HepG2 (cell line): ENCODE results near the gene SNX6.

ENCODE experiments used
- ARHGAP35 ChIP-seq: sonication (generic); formaldehyde crosslinking; IDR thresholded peaks from 2 replicates; pipeline ENCODE4 v1.9.0; 2022; ENCODE audit warnings: mild to moderate bottlenecking, inconsistent platforms, moderate library complexity, missing genetic modification reagents, borderline replicate concordance
- CBFB ChIP-seq: sonication (generic); formaldehyde crosslinking; IDR thresholded peaks from 2 replicates; pipeline ENCODE4 v1.4.0; 2020; ENCODE audit warnings: missing genetic modification reagents
- CBX2 ChIP-seq, 2 experiments: fragments of 200-600 bp in 1 of 2; sonication (generic); formaldehyde crosslinking in 1 of 2; IDR thresholded peaks; 2 replicates each; pipeline versions ENCODE4 v1.7.0 to v1.8.1; 2018 to 2022; ENCODE audit warnings: low read depth in 2 of 2, low read length in 1 of 2, mild to moderate bottlenecking in 1 of 2, missing genetic modification reagents in 1 of 2
- EP300 ChIP-seq, 3 experiments: sonication (generic) in 1 of 3; formaldehyde crosslinking in 1 of 3; IDR thresholded peaks; 2 replicates each; pipeline versions ENCODE4 v1.5.1 to v1.6.1; 2011 to 2020; ENCODE audit warnings: low read depth in 2 of 3, low read length in 2 of 3, borderline replicate concordance in 1 of 3, improper control_type of control experiment in 1 of 3, mild to moderate bottlenecking in 1 of 3, missing genetic modification reagents in 1 of 3, moderate library complexity in 1 of 3
- POLR2A ChIP-seq, 2 experiments: IDR thresholded peaks; 2 replicates each; pipeline ENCODE4 v1.6.1; 2011; ENCODE audit warnings: low read depth in 2 of 2, low read length in 2 of 2, mild to moderate bottlenecking in 1 of 2, moderate library complexity in 1 of 2; ENCODE audit not compliant: insufficient read depth in 1 of 2
- POLR2AphosphoS5 ChIP-seq: IDR thresholded peaks from 2 replicates; pipeline ENCODE4 v1.6.1; 2012; ENCODE audit warnings: low read depth, low read length
- SKI ChIP-seq: fragments of 450-650 bp; IDR thresholded peaks from one replicate; pipeline ENCODE4 v1.6.1; 2018; ENCODE audit warnings: mild to moderate bottlenecking; ENCODE audit not compliant: partially characterized antibody
- SRSF4 ChIP-seq: fragments of 200-400 bp; formaldehyde crosslinking; IDR thresholded peaks from one replicate; pipeline ENCODE4 v1.6.1; 2018; ENCODE audit warnings: mild to moderate bottlenecking, low read depth, low read length, moderate library complexity; ENCODE audit not compliant: poor library complexity, severe bottlenecking
- TCF12 ChIP-seq, 2 experiments: fragments of 450-650 bp in 1 of 2; sonication (generic) in 1 of 2; formaldehyde crosslinking in 1 of 2; IDR thresholded peaks; 2 replicates each; pipeline versions ENCODE4 v1.6.1 to v1.8.0; 2017 to 2022; ENCODE audit warnings: antibody characterized with exemption in 1 of 2, mild to moderate bottlenecking in 1 of 2, missing genetic modification reagents in 1 of 2, moderate library complexity in 1 of 2
- ZSCAN29 ChIP-seq: sonication (generic); formaldehyde crosslinking; conservative IDR thresholded peaks from 2 replicates; pipeline ENCODE4 v1.4.0; 2020; ENCODE audit warnings: mild to moderate bottlenecking, missing genetic modification reagents
- TF ChIP-seq, protein P1 (sequence below): sonication (generic); formaldehyde crosslinking; IDR thresholded peaks from 2 replicates; pipeline ENCODE4 v1.5.0; 2020; ENCODE audit warnings: missing genetic modification reagents, mild to moderate bottlenecking, borderline replicate concordance
- TF ChIP-seq, protein P2 (sequence below): sonication (generic); formaldehyde crosslinking; IDR thresholded peaks from 2 replicates; pipeline ENCODE4 v1.5.0; 2020; ENCODE audit warnings: mild to moderate bottlenecking, missing genetic modification reagents, borderline replicate concordance
- TF ChIP-seq, protein P3 (sequence below): sonication (generic); formaldehyde crosslinking; IDR thresholded peaks from 2 replicates; pipeline ENCODE4 v1.5.0; 2020; ENCODE audit warnings: mild to moderate bottlenecking, missing genetic modification reagents, moderate library complexity
- TF ChIP-seq, protein P4 (sequence below), 2 experiments: sonication (generic) in 1 of 2; formaldehyde crosslinking in 1 of 2; IDR thresholded peaks; 2 replicates each; pipeline versions ENCODE4 v1.5.1 to v1.6.1; 2011 to 2020; ENCODE audit warnings: borderline replicate concordance in 1 of 2, low read depth in 1 of 2, low read length in 1 of 2, mild to moderate bottlenecking in 1 of 2, missing genetic modification reagents in 1 of 2, moderate library complexity in 1 of 2

DNA sequence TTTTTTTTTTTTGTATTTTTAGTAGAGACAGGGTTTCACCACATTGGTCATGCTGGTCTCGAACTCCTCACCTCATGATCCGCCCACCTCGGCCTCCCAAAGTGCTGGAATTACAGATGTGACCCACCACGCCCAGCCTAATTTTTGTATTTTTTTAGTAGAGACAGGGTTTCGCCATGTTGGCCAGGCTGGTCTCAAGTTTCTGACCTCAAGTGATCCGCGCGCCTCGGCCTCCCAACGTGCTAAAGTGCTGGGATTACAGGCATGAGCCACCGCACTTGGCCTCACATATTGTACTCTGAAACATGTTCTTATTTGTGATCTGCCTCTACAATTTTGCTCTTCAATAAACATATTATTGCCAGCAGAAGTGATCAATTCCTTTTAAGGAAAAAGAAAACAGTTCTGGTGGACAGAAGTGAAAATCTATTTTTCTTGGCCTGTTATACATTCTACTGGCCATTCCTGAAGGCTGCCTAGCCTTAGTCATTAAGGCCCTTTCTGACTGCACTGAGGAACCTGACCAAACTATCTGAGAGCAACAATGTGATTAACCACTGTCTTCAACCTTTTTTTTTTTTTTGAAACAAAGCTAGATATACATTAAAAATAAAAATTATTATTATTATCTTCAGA lies 36.1 kb downstream of the SNX6 start:
- TF ChIP-seq SRSF4 (no peak), SKI (no peak), EP300 (IDR thresholded peaks at IDR 0.05; ENCODE audit: low read depth in 2 of 2, low read length in 2 of 2) (no peak), EP300 (CRISPR knock-in tag; IDR thresholded peaks at IDR 0.05; ENCODE audit: borderline replicate concordance) (no peak), ARHGAP35 (no peak), CBX2 (IDR thresholded peaks at IDR 0.05; ENCODE audit: low read depth, low read length) (no peak), CBX2 (CRISPR knock-in tag; IDR thresholded peaks at IDR 0.05; ENCODE audit: low read depth) (no peak), TCF12 (IDR thresholded peaks at IDR 0.05) (no peak), TCF12 (CRISPR knock-in tag; IDR thresholded peaks at IDR 0.05) (no peak), ZSCAN29 (CRISPR knock-in tag) (no peak), POLR2A (IDR thresholded peaks at IDR 0.05; ENCODE audit: insufficient read depth in 1 of 2, low read depth in 2 of 2, low read length in 2 of 2) (no peak), POLR2AphosphoS5 (no peak), CBFB (CRISPR knock-in tag) (no peak)
- TF ChIP-seq, protein P1, sequence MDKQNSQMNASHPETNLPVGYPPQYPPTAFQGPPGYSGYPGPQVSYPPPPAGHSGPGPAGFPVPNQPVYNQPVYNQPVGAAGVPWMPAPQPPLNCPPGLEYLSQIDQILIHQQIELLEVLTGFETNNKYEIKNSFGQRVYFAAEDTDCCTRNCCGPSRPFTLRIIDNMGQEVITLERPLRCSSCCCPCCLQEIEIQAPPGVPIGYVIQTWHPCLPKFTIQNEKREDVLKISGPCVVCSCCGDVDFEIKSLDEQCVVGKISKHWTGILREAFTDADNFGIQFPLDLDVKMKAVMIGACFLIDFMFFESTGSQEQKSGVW (CRISPR knock-in tag) = no peak
- TF ChIP-seq, protein P2, sequence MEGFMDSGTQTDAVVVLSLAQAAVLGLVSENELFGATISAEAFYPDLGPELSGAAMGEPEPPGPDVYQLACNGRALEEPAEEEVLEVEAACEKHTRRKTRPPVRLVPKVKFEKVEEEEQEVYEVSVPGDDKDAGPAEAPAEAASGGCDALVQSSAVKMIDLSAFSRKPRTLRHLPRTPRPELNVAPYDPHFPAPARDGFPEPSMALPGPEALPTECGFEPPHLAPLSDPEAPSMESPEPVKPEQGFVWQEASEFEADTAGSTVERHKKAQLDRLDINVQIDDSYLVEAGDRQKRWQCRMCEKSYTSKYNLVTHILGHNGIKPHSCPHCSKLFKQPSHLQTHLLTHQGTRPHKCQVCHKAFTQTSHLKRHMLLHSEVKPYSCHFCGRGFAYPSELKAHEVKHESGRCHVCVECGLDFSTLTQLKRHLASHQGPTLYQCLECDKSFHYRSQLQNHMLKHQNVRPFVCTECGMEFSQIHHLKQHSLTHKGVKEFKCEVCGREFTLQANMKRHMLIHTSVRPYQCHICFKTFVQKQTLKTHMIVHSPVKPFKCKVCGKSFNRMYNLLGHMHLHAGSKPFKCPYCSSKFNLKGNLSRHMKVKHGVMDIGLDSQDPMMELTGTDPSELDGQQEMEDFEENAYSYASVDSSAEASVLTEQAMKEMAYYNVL (CRISPR knock-in tag) = no peak
- TF ChIP-seq, protein P3, sequence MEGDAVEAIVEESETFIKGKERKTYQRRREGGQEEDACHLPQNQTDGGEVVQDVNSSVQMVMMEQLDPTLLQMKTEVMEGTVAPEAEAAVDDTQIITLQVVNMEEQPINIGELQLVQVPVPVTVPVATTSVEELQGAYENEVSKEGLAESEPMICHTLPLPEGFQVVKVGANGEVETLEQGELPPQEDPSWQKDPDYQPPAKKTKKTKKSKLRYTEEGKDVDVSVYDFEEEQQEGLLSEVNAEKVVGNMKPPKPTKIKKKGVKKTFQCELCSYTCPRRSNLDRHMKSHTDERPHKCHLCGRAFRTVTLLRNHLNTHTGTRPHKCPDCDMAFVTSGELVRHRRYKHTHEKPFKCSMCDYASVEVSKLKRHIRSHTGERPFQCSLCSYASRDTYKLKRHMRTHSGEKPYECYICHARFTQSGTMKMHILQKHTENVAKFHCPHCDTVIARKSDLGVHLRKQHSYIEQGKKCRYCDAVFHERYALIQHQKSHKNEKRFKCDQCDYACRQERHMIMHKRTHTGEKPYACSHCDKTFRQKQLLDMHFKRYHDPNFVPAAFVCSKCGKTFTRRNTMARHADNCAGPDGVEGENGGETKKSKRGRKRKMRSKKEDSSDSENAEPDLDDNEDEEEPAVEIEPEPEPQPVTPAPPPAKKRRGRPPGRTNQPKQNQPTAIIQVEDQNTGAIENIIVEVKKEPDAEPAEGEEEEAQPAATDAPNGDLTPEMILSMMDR (CRISPR knock-in tag) = no peak
- TF ChIP-seq, protein P4, sequence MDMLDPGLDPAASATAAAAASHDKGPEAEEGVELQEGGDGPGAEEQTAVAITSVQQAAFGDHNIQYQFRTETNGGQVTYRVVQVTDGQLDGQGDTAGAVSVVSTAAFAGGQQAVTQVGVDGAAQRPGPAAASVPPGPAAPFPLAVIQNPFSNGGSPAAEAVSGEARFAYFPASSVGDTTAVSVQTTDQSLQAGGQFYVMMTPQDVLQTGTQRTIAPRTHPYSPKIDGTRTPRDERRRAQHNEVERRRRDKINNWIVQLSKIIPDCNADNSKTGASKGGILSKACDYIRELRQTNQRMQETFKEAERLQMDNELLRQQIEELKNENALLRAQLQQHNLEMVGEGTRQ (IDR thresholded peaks at IDR 0.05; ENCODE audit: low read depth, low read length) = no peak
- TF ChIP-seq, protein P4 (CRISPR knock-in tag; IDR thresholded peaks at IDR 0.05; ENCODE audit: borderline replicate concordance) = no peak
